Natural killer cell (primary cell): ENCODE data around the gene FLT1. TPM values are rescaled to one million over a fixed set of nuclear protein-coding genes. Genes with fewer than 3 reads are reported as not detected.

Experiments
- ATAC-seq, 3 donors: fragments of 150-1000 bp in 2 of 3; fragments of 200-7000 bp in 1 of 3; cut with Tn5 transposase; 1 replicate in 1 of 3; 2 replicates in 2 of 3; pipeline ENCODE4 v1.10.0; 2021; ENCODE audit warnings: mild to moderate bottlenecking in 2 of 3, moderate library complexity in 2 of 3
- DNase-seq, 2 donors: peaks; one replicate each; pipeline versions ENCODE4 v3.0.0 to v3.0.0-alpha.2; 2013 to 2021; ENCODE audit warnings: mixed read lengths in 1 of 2
- H3K27ac ChIP-seq: one replicate; pipeline ENCODE4 v1.5.1; 2013; ENCODE audit warnings: mild to moderate bottlenecking, low read length
- H3K27me3 ChIP-seq: one replicate; pipeline ENCODE4 v1.6.1; 2013; ENCODE audit warnings: low read length; ENCODE audit not compliant: control insufficient read depth, insufficient read depth
- H3K36me3 ChIP-seq: one replicate; pipeline ENCODE4 v1.6.1; 2013; ENCODE audit warnings: low read length; ENCODE audit not compliant: control insufficient read depth, insufficient read depth
- H3K4me1 ChIP-seq: one replicate; pipeline ENCODE4 v1.6.1; 2013; ENCODE audit warnings: low read length; ENCODE audit not compliant: control insufficient read depth, insufficient read depth
- H3K4me3 ChIP-seq: one replicate; pipeline ENCODE4 v1.5.1; 2013; ENCODE audit warnings: low read length
- H3K9me3 ChIP-seq: one replicate; pipeline ENCODE4 v1.6.1; 2013; ENCODE audit warnings: low read length; ENCODE audit not compliant: control insufficient read depth, insufficient read depth
- H3K27ac Mint-ChIP-seq, 2 donors: one replicate each; pipeline ENCODE4 v1.8.0; 2022; ENCODE audit warnings: mild to moderate bottlenecking in 2 of 2, mixed read lengths in 2 of 2, moderate library complexity in 1 of 2
- H3K27me3 Mint-ChIP-seq, 2 donors: one replicate each; pipeline ENCODE4 v1.8.0; 2022; ENCODE audit warnings: low read depth in 2 of 2, mixed read lengths in 2 of 2
- H3K36me3 Mint-ChIP-seq: one replicate; pipeline ENCODE4 v1.8.0; 2022; ENCODE audit warnings: mixed read lengths
- H3K4me1 Mint-ChIP-seq, 2 donors: one replicate each; pipeline ENCODE4 v1.8.0; 2022; ENCODE audit warnings: mixed read lengths in 2 of 2
- H3K4me3 Mint-ChIP-seq: one replicate; pipeline ENCODE4 v1.8.0; 2022; ENCODE audit warnings: mild to moderate bottlenecking, moderate library complexity, mixed read lengths
- H3K9me3 Mint-ChIP-seq, 2 donors: one replicate each; pipeline ENCODE4 v1.8.0; 2022; ENCODE audit warnings: mixed read lengths in 2 of 2
- WGBS: methylation state at CpG from one replicate; pipeline ENCODE4 v1.1.7; 2013; ENCODE audit warnings: missing lambda C conversion rate; ENCODE audit not compliant: insufficient coverage; 5-methylcytosine and 5-hydroxymethylcytosine counted together
- intact Hi-C: fragments of 100-400 bp; cut with micrococcal nuclease; formaldehyde crosslinking; loops from one replicate; pipeline ENCODE4 v1.14.2; 2022
- total RNA-seq, 4 donors: library from RNA; stranded (reverse); fragments of 120-200 nt in 1 of 4; gene quantifications; one replicate each; pipeline versions ENCODE4 v1.2.3 to v1.2.4, GENCODE V29; 2013 to 2022
- TF ChIP-seq, protein P1 (sequence below): fragments of 200-600 bp; IDR thresholded peaks from one replicate; pipeline ENCODE4 v1.8.0; 2022; ENCODE audit warnings: antibody characterized with exemption

The FLT1 gene
- total RNA-seq, 3 donors from 2014 or later (not counting 1 experiment from before 2014, with no cell fraction given), result 0.05 to 0.43 (median 0.07) TPM

DNA sequence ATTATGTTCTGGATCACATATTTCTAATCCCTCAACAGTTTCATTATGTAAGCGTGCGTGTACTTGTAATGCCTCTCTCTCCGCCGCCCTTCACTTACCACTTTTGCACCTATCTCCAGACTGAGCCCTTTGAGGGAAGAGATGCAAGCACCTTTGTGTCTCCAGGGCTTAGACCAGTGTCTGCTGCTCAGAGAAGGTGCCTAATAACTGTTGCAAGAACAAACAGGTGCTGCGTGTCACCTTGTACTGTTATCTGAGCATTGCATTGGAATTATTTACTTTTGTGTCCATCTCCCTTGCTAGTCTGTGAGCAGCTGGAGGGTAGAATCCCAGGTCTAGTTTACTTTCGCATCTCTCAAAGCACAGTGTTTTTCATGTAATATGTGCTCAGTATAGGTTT is 156.2 kb downstream of the FLT1 start:
- no peaks in the 10 kb centered on the region for H3K9me3 Mint-ChIP-seq
- no peaks in the 10 kb centered on the region for H3K4me1 Mint-ChIP-seq
- Histone ChIP-seq H3K4me1 (no peaks in the 10 kb centered on the region), H3K27me3 (no peaks in the 10 kb centered on the region), H3K4me3 (no peak overlapping the region), H3K27ac (no peak overlapping the region), H3K36me3 (no peaks in the 10 kb centered on the region), H3K9me3 (no peaks in the 10 kb centered on the region)
- WGBS, result 91% methylated on average over 5 of the region's 6 CpGs
- DNase-seq, result no peak
- TF ChIP-seq, protein P1, sequence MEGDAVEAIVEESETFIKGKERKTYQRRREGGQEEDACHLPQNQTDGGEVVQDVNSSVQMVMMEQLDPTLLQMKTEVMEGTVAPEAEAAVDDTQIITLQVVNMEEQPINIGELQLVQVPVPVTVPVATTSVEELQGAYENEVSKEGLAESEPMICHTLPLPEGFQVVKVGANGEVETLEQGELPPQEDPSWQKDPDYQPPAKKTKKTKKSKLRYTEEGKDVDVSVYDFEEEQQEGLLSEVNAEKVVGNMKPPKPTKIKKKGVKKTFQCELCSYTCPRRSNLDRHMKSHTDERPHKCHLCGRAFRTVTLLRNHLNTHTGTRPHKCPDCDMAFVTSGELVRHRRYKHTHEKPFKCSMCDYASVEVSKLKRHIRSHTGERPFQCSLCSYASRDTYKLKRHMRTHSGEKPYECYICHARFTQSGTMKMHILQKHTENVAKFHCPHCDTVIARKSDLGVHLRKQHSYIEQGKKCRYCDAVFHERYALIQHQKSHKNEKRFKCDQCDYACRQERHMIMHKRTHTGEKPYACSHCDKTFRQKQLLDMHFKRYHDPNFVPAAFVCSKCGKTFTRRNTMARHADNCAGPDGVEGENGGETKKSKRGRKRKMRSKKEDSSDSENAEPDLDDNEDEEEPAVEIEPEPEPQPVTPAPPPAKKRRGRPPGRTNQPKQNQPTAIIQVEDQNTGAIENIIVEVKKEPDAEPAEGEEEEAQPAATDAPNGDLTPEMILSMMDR, result no peak
- no peak overlapping the region for H3K4me3 Mint-ChIP-seq
- intact Hi-C loops, result no loop called here
- no peaks in the 10 kb centered on the region for H3K36me3 Mint-ChIP-seq
- H3K27ac Mint-ChIP-seq, result no peak overlapping the region
- peaks cover 14 to 39% of the 10 kb centered on the region in 2 donors for H3K27me3 Mint-ChIP-seq
- no peak for ATAC-seq

- intact Hi-C loops, result no loop called here
- Histone ChIP-seq H3K4me3 (no peak overlapping the region), H3K9me3 (no peaks in the 10 kb centered on the region), H3K4me1 (no peaks in the 10 kb centered on the region), H3K36me3 (no peaks in the 10 kb centered on the region), H3K27ac (no peak overlapping the region), H3K27me3 (no peaks in the 10 kb centered on the region)
- WGBS, result 77% methylated on average over 3 of the region's 4 CpGs
- Mint-ChIP-seq H3K4me1 (no peaks in the 10 kb centered on the region), H3K27me3 (peaks cover 14 to 38% of the 10 kb centered on the region in 2 donors), H3K36me3 (no peaks in the 10 kb centered on the region), H3K4me3 (no peak overlapping the region), H3K27ac (no peak overlapping the region), H3K9me3 (no peaks in the 10 kb centered on the region)
- no peak for DNase-seq
- TF ChIP-seq, protein P1, result no peak
- no peak for ATAC-seq
Measured at GRCh38 chr13:28338006-28338574, 156.8 kb downstream of the FLT1 start.

DNA sequence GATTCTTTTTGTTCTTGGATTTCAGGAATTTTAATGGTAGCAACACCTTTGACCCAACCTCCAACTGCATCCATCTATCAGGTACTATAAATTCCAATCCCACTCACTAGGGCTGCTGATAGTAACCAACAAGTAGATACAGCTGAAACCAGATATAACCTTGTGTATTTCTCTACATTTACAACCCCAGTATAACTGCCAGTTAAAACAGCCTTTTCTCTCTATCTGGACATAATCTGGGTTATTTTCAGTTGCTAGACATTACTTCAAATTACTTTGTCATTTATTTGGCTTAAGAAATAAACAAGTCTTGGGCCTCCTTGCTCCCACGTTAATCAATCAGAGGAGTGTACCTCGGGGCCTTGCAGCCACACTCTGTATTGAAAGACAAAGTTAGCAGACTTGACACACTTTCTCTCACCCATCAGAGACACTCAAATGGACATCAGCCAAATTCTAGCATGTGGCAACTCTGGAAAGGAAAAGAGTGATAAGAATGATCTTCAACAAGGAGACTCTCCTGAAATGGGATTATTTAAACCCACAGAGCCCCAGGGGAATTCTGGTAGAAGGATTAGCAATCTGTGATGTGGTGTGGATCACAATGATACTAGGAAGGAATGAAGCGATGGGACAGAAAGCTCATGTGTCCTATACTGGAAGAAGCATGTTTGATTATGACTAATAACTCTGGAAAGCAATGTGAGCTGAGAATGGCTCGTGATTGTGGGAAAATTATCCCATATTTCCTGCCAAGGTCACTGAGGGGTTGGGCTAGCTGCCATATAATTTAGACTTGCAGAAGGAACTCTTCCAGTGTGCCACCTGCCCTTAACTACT is 157.5 kb downstream of the FLT1 start:
- peaks cover 14 to 38% of the 10 kb centered on the region in 2 donors for H3K27me3 Mint-ChIP-seq
- DNase-seq (no peak), ATAC-seq (no peak)
- intact Hi-C loops, result no loop called here
- Histone ChIP-seq H3K27ac (no peak overlapping the region), H3K4me3 (no peak overlapping the region), H3K4me1 (no peaks in the 10 kb centered on the region), H3K27me3 (no peaks in the 10 kb centered on the region), H3K9me3 (no peaks in the 10 kb centered on the region), H3K36me3 (no peaks in the 10 kb centered on the region)
- WGBS, result 86% methylated on average over 4 of the region's 4 CpGs
- TF ChIP-seq, protein P1, result no peak
- no peaks in the 10 kb centered on the region for H3K9me3 Mint-ChIP-seq
- H3K27ac Mint-ChIP-seq, result no peak overlapping the region
- no peaks in the 10 kb centered on the region for H3K4me1 Mint-ChIP-seq
- H3K36me3 Mint-ChIP-seq, result no peaks in the 10 kb centered on the region
- H3K4me3 Mint-ChIP-seq, result no peak overlapping the region
